H9 (cell line): Measurements from ENCODE around the gene RCSD1. TPM values are rescaled to one million over a fixed set of nuclear protein-coding genes. Genes with fewer than 3 reads are reported as not detected.

ENCODE experiments used
- DNase-seq: peaks from one replicate; pipeline ENCODE4 v3.0.0-alpha.2; 2017
- H2AFZ ChIP-seq: one replicate; pipeline ENCODE4 v1.6.1; 2013; ENCODE audit warnings: mild to moderate bottlenecking, low read length, control low read depth, moderate library complexity
- H2AK5ac ChIP-seq: 2 replicates; pipeline ENCODE4 v1.6.1; 2013; ENCODE audit warnings: low read length, control low read depth, mixed read lengths; ENCODE audit not compliant: insufficient read length
- H2BK120ac ChIP-seq: one replicate; pipeline ENCODE4 v1.6.1; 2013; ENCODE audit warnings: low read depth, mild to moderate bottlenecking, low read length, control low read depth, inconsistent platforms; ENCODE audit not compliant: poor library complexity, severe bottlenecking
- H2BK12ac ChIP-seq: 2 replicates; pipeline ENCODE4 v1.6.1; 2013; ENCODE audit warnings: low read length, control low read depth, mixed read lengths, low read depth; ENCODE audit not compliant: insufficient read length
- H2BK15ac ChIP-seq: 2 replicates; pipeline ENCODE4 v1.6.1; 2013; ENCODE audit warnings: low read depth, low read length, control low read depth
- H2BK20ac ChIP-seq: one replicate; pipeline ENCODE4 v1.6.1; 2013; ENCODE audit warnings: low read depth, mild to moderate bottlenecking, low read length, control low read depth, inconsistent platforms; ENCODE audit not compliant: poor library complexity, severe bottlenecking
- H2BK5ac ChIP-seq: 2 replicates; pipeline ENCODE4 v1.6.1; 2013; ENCODE audit warnings: low read length, control low read depth, mixed read lengths; ENCODE audit not compliant: insufficient read length
- H3K14ac ChIP-seq: 2 replicates; pipeline ENCODE4 v1.6.1; 2013; ENCODE audit warnings: low read length, control low read depth; ENCODE audit not compliant: insufficient read depth
- H3K18ac ChIP-seq: 2 replicates; pipeline ENCODE4 v1.6.1; 2013; ENCODE audit warnings: low read depth, mild to moderate bottlenecking, mixed read lengths, low read length, control low read depth; ENCODE audit not compliant: insufficient read length
- H3K23ac ChIP-seq: 2 replicates; pipeline ENCODE4 v1.6.1; 2013; ENCODE audit warnings: low read length, control low read depth, mixed read lengths, low read depth; ENCODE audit not compliant: insufficient read length
- H3K23me2 ChIP-seq: 2 replicates; pipeline ENCODE4 v1.6.1; 2013; ENCODE audit warnings: low read depth, mild to moderate bottlenecking, mixed read lengths, low read length, control low read depth; ENCODE audit not compliant: insufficient read length, poor library complexity, severe bottlenecking
- H3K27ac ChIP-seq: 2 replicates; pipeline ENCODE4 v1.5.1; 2013; ENCODE audit warnings: low read length, control low read depth, mixed read lengths, low read depth; ENCODE audit not compliant: insufficient read length
- H3K27me3 ChIP-seq: 2 replicates; pipeline ENCODE4 v1.6.1; 2013; ENCODE audit warnings: low read length, control low read depth, inconsistent platforms; ENCODE audit not compliant: insufficient read depth
- H3K4ac ChIP-seq: 2 replicates; pipeline ENCODE4 v1.6.1; 2013; ENCODE audit warnings: low read depth, mild to moderate bottlenecking, control low read depth, inconsistent platforms, low read length, moderate library complexity
- H3K4me1 ChIP-seq: 2 replicates; pipeline ENCODE4 v1.6.1; 2013; ENCODE audit warnings: low read length, control low read depth, inconsistent platforms; ENCODE audit not compliant: insufficient read depth
- H3K4me2 ChIP-seq: 2 replicates; pipeline ENCODE4 v1.6.1; 2013; ENCODE audit warnings: low read length, control low read depth, mixed read lengths; ENCODE audit not compliant: insufficient read length, insufficient read depth
- H3K56ac ChIP-seq: 2 replicates; pipeline ENCODE4 v1.6.1; 2013; ENCODE audit warnings: low read depth, mild to moderate bottlenecking, mixed read lengths, low read length, control low read depth; ENCODE audit not compliant: insufficient read length
- H3K79me1 ChIP-seq: 2 replicates; pipeline ENCODE4 v1.6.1; 2013; ENCODE audit warnings: low read depth, mild to moderate bottlenecking, moderate library complexity, low read length, control low read depth, inconsistent platforms; ENCODE audit not compliant: insufficient read depth, poor library complexity, severe bottlenecking
- H3K79me2 ChIP-seq: 2 replicates; pipeline ENCODE4 v1.6.1; 2013; ENCODE audit warnings: low read length, control low read depth, inconsistent platforms; ENCODE audit not compliant: insufficient read depth
- H3K9ac ChIP-seq: 2 replicates; pipeline ENCODE4 v1.6.1; 2013; ENCODE audit warnings: low read length, control low read depth, mixed read lengths; ENCODE audit not compliant: insufficient read length; ENCODE audit errors: extremely low read depth
- H3K9me3 ChIP-seq: one replicate; pipeline ENCODE4 v1.6.1; 2013; ENCODE audit warnings: low read depth, low read length, inconsistent platforms; ENCODE audit not compliant: control insufficient read depth
- H3T11ph ChIP-seq: one replicate; pipeline ENCODE4 v1.6.1; 2013; ENCODE audit warnings: mild to moderate bottlenecking, low read length, control low read depth, inconsistent platforms
- H4K20me1 ChIP-seq: one replicate; pipeline ENCODE4 v1.6.1; 2013; ENCODE audit not compliant: control insufficient read depth, insufficient read length, insufficient read depth
- H4K5ac ChIP-seq: 2 replicates; pipeline ENCODE4 v1.6.1; 2013; ENCODE audit warnings: low read depth, mild to moderate bottlenecking, mixed read lengths, low read length, control low read depth; ENCODE audit not compliant: insufficient read length
- H4K8ac ChIP-seq: replicated peaks from 2 replicates; pipeline ENCODE4 v1.6.1; 2013; ENCODE audit warnings: low read length, control low read depth, mixed read lengths, low read depth; ENCODE audit not compliant: insufficient read length
- H4K91ac ChIP-seq: 2 replicates; pipeline ENCODE4 v1.6.1; 2013; ENCODE audit warnings: low read depth, mild to moderate bottlenecking, moderate library complexity, mixed read lengths, low read length, control low read depth; ENCODE audit not compliant: insufficient read length
- H3K27ac Mint-ChIP-seq, 3 experiments: 2 replicates in 2 of 3; 3 replicates in 1 of 3; pipeline ENCODE4 v1.8.0; 2020 to 2021; ENCODE audit warnings: mixed read lengths in 3 of 3, mild to moderate bottlenecking in 1 of 3, moderate library complexity in 1 of 3
- H3K27me3 Mint-ChIP-seq: 2 replicates; pipeline ENCODE4 v1.8.0; 2021; ENCODE audit warnings: low read depth, mild to moderate bottlenecking, moderate library complexity, mixed read lengths
- H3K36me3 Mint-ChIP-seq, 3 experiments: 2 replicates in 2 of 3; 3 replicates in 1 of 3; pipeline ENCODE4 v1.8.0; 2020 to 2021; ENCODE audit warnings: low read depth in 3 of 3, mixed read lengths in 3 of 3; ENCODE audit not compliant: insufficient read depth in 1 of 3
- H3K4me1 Mint-ChIP-seq, 2 experiments: 2 replicates each; pipeline ENCODE4 v1.8.0; 2020; ENCODE audit warnings: mixed read lengths in 2 of 2
- H3K4me3 Mint-ChIP-seq, 2 experiments: 2 replicates in 1 of 2; 3 replicates in 1 of 2; pipeline ENCODE4 v1.8.0; 2020 to 2021; ENCODE audit warnings: mild to moderate bottlenecking in 2 of 2, mixed read lengths in 2 of 2, moderate library complexity in 1 of 2
- H3K9me3 Mint-ChIP-seq, 2 experiments: 2 replicates in 1 of 2; 3 replicates in 1 of 2; pipeline ENCODE4 v1.8.0; 2020; ENCODE audit warnings: mild to moderate bottlenecking in 2 of 2, mixed read lengths in 2 of 2, moderate library complexity in 1 of 2
- CTCF ChIP-seq: fragments of 200-600 bp; sonication (generic); conservative IDR thresholded peaks from 3 replicates; pipeline ENCODE4 v1.8.0; 2021; ENCODE audit warnings: antibody characterized with exemption, mild to moderate bottlenecking
- WGBS: extraction: QIAGEN DNeasy Blood & Tissue Kit; methylation state at CpG from one replicate; pipeline ENCODE4 v1.1.7; 2013; ENCODE audit warnings: missing lambda C conversion rate, low lambda C conversion rate, mixed read lengths; ENCODE audit not compliant: insufficient read length; ENCODE audit errors: extremely low coverage; 5-methylcytosine and 5-hydroxymethylcytosine counted together
- total RNA-seq: library from RNA; stranded (reverse); gene quantifications from 2 replicates; pipeline ENCODE4 v1.2.1, GENCODE V29; 2021

RCSD1 gene
- total RNA-seq, 1 experiment from 2014 or later, result 0.13 TPM

- no peaks in the 10 kb centered on the region for H3K9me3 Mint-ChIP-seq
- Histone ChIP-seq H2BK12ac (no peak overlapping the region), H3K4me2 (no peak overlapping the region), H2BK15ac (no peak overlapping the region), H2BK20ac (no peak overlapping the region), H2AK5ac (no peak overlapping the region), H3K4me1 (no peaks in the 10 kb centered on the region), H3K23ac (no peak overlapping the region), H3K23me2 (no peaks in the 10 kb centered on the region), H2AFZ (no peak overlapping the region), H3T11ph (no peak overlapping the region), H4K5ac (no peak overlapping the region), H3K79me1 (no peaks in the 10 kb centered on the region), H3K27me3 (no peaks in the 10 kb centered on the region), H2BK5ac (no peak overlapping the region), H3K79me2 (no peaks in the 10 kb centered on the region), H2BK120ac (no peak overlapping the region), H3K56ac (no peak overlapping the region), H3K9ac (no peak overlapping the region), H4K8ac (no peak overlapping the region), H3K4ac (no peak overlapping the region), H3K9me3 (no peaks in the 10 kb centered on the region), H4K20me1 (no peaks in the 10 kb centered on the region), H3K18ac (no peak overlapping the region), H4K91ac (no peak overlapping the region), H3K14ac (no peak overlapping the region), H3K27ac (no peak overlapping the region)
- no peaks in the 10 kb centered on the region for H3K36me3 Mint-ChIP-seq
- H3K27me3 Mint-ChIP-seq, result peaks cover 10% of the 10 kb centered on the region; the same call in 1 of the 2 replicates
- no peak for TF ChIP-seq CTCF
- H3K4me1 Mint-ChIP-seq, result peaks cover 5 to 9% of the 10 kb centered on the region in 2 experiments; a peak in 3 of 4 replicates
- WGBS, result no CpG with 5 or more reads among the region's 3 CpGs
- H3K27ac Mint-ChIP-seq, result no peak overlapping the region
- H3K4me3 Mint-ChIP-seq, result no peak overlapping the region
- DNase-seq, result no peak
These were observed 31.7 kb downstream of the RCSD1 start for GRCh38 chr1:167661527-167662426.
